HepG2 (cell line): Measurements from ENCODE around the gene SYT13. TPM values are rescaled to one million over a fixed set of nuclear protein-coding genes. Genes with fewer than 3 reads are reported as not detected.

Source experiments
- ATAC-seq: fragments of 200-7000 bp; cut with Tn5 transposase; 3 replicates; pipeline ENCODE4 v1.9.1; 2020; ENCODE audit warnings: mild to moderate bottlenecking, moderate library complexity
- BruUV-seq: library from RNA; stranded (reverse); fragments of 400-500 nt; replicated peaks from 2 replicates; lab custom pipeline; 2021; lab: Mats Ljungman, UMichigan
- CTCF ChIA-PET: fragments of 300-600 bp; formaldehyde crosslinking; extraction: SDS; loops from one replicate; lab custom pipeline; 2021; ENCODE audit warnings: low total read pairs, inconsistent platforms, low intra/inter-chr PET ratio; lab: Yijun Ruan, JAX
- POLR2A ChIA-PET: fragments of 350-600 bp; sonication (Branson Sonifier 250); formaldehyde crosslinking; loops from one replicate; lab custom pipeline; 2020; ENCODE audit warnings: antibody characterized with exemption, inconsistent platforms; lab: Yijun Ruan, JAX
- DNase-seq: peaks from one replicate; pipeline ENCODE4 v3.0.0-alpha.2; 2015; ENCODE audit warnings: low spot score
- FAIRE-seq: peaks from 3 replicates; lab custom pipeline; 2011; peaks lifted over from hg19 to GRCh38; lab: Jason Lieb, UNC
- H2AFZ ChIP-seq: one replicate; pipeline ENCODE4 v1.6.1; 2011; ENCODE audit warnings: low read length, inconsistent platforms
- H3K27ac ChIP-seq: fragments of 300-600 bp; 3 replicates; pipeline ENCODE4 v1.8.0; 2011; ENCODE audit warnings: mixed run types, mild to moderate bottlenecking, mixed read lengths, low read length, inconsistent platforms; ENCODE audit not compliant: insufficient read depth; ENCODE audit errors: extremely low read length
- H3K27me3 ChIP-seq, 2 experiments: fragments of 200-600 bp in 1 of 2; 2 replicates in 1 of 2; 3 replicates in 1 of 2; pipeline versions ENCODE4 v1.6.0 to v1.8.0; 2011; ENCODE audit warnings: low read length in 2 of 2, mild to moderate bottlenecking in 2 of 2, moderate library complexity in 2 of 2, inconsistent platforms in 1 of 2; ENCODE audit not compliant: insufficient read depth in 2 of 2, control insufficient read depth in 1 of 2
- H3K36me3 ChIP-seq, 2 experiments: fragments of 200-600 bp in 1 of 2; replicated peaks in 1 of 2; 2 replicates in 1 of 2; 3 replicates in 1 of 2; pipeline versions ENCODE4 v1.5.1 to v1.8.0; 2011; ENCODE audit warnings: low read length in 2 of 2, inconsistent platforms in 1 of 2; ENCODE audit not compliant: insufficient read depth in 2 of 2, control insufficient read depth in 1 of 2
- H3K4me1 ChIP-seq: 2 replicates; pipeline ENCODE4 v1.5.1; 2012; ENCODE audit warnings: low read length, inconsistent platforms; ENCODE audit not compliant: insufficient read depth
- H3K4me2 ChIP-seq: 2 replicates; pipeline ENCODE4 v1.6.0; 2011; ENCODE audit warnings: low read depth, low read length, inconsistent platforms
- H3K4me3 ChIP-seq, 3 experiments: fragments of 200-600 bp in 1 of 3; sonication (generic), shearing (Covaris generic) in 1 of 3; replicated peaks in 1 of 3; 2 replicates each; pipeline ENCODE4 v1.5.1; 2011 to 2016; ENCODE audit warnings: low read length in 3 of 3, inconsistent platforms in 2 of 3, low read depth in 2 of 3, mild to moderate bottlenecking in 2 of 3, control low read depth in 1 of 3, mixed read lengths in 1 of 3; ENCODE audit not compliant: insufficient read depth in 1 of 3
- H3K79me2 ChIP-seq: one replicate; pipeline ENCODE4 v1.6.1; 2011; ENCODE audit warnings: low read length, inconsistent platforms; ENCODE audit not compliant: insufficient read depth
- H3K9ac ChIP-seq: 2 replicates; pipeline ENCODE4 v1.6.0; 2011; ENCODE audit warnings: mild to moderate bottlenecking, low read depth, low read length, inconsistent platforms; ENCODE audit not compliant: insufficient read depth
- H3K9me3 ChIP-seq: 2 replicates; pipeline ENCODE4 v1.5.1; 2012; ENCODE audit warnings: mild to moderate bottlenecking, low read length
- H4K20me1 ChIP-seq: 2 replicates; pipeline ENCODE4 v1.6.0; 2011; ENCODE audit warnings: inconsistent platforms, mild to moderate bottlenecking, low read length, moderate library complexity; ENCODE audit not compliant: insufficient read depth
- FLYWCH1 ChIP-seq: sonication (generic); formaldehyde crosslinking; IDR thresholded peaks from 2 replicates; pipeline ENCODE4 v1.8.1; 2023; ENCODE audit warnings: mild to moderate bottlenecking, missing genetic modification reagents
- HNRNPUL1 ChIP-seq: fragments of 200-400 bp; formaldehyde crosslinking; IDR thresholded peaks from 2 replicates; pipeline ENCODE4 v1.6.1; 2017; ENCODE audit warnings: low read depth, mild to moderate bottlenecking, low read length, moderate library complexity
- NBN ChIP-seq: fragments of 450-650 bp; conservative IDR thresholded peaks from 2 replicates; pipeline ENCODE4 v1.6.1; 2017
- POLR2AphosphoS2 ChIP-seq: IDR thresholded peaks from 2 replicates; pipeline ENCODE4 v1.6.1; 2011; ENCODE audit warnings: low read depth, low read length, improper control_type of control experiment
- RAD21 ChIP-seq: fragments of 450-650 bp; formaldehyde crosslinking; IDR thresholded peaks from 2 replicates; pipeline ENCODE4 v1.5.0; 2020; ENCODE audit warnings: mild to moderate bottlenecking
- SRSF4 ChIP-seq: fragments of 200-400 bp; formaldehyde crosslinking; IDR thresholded peaks from one replicate; pipeline ENCODE4 v1.6.1; 2018; ENCODE audit warnings: mild to moderate bottlenecking, low read depth, low read length, moderate library complexity; ENCODE audit not compliant: poor library complexity, severe bottlenecking
- TAF1 ChIP-seq: sonication (generic); formaldehyde crosslinking; IDR thresholded peaks from 2 replicates; pipeline ENCODE4 v1.4.0; 2020; ENCODE audit warnings: missing genetic modification reagents
- ZNF296 ChIP-seq: sonication (generic); formaldehyde crosslinking; conservative IDR thresholded peaks from 2 replicates; pipeline ENCODE4 v1.5.0; 2020; ENCODE audit warnings: mild to moderate bottlenecking, missing genetic modification reagents
- ZNF331 ChIP-seq: sonication (generic); formaldehyde crosslinking; IDR thresholded peaks from 2 replicates; pipeline ENCODE4 v1.4.0; 2020; ENCODE audit warnings: missing genetic modification reagents
- ZNF713 ChIP-seq: sonication (generic); formaldehyde crosslinking; IDR thresholded peaks from 2 replicates; pipeline ENCODE4 v1.4.0; 2020; ENCODE audit warnings: mild to moderate bottlenecking, missing genetic modification reagents
- ZNF720 ChIP-seq: sonication (generic); formaldehyde crosslinking; IDR thresholded peaks from 2 replicates; pipeline ENCODE4 v1.4.0; 2020; ENCODE audit warnings: missing genetic modification reagents
- ZNF781 ChIP-seq: sonication (generic); formaldehyde crosslinking; IDR thresholded peaks from 2 replicates; pipeline ENCODE4 v1.5.1; 2020; ENCODE audit warnings: borderline replicate concordance, mild to moderate bottlenecking, missing genetic modification reagents; ENCODE audit errors: not compliant biosample characterization
- ZNF792 ChIP-seq: IDR thresholded peaks from 2 replicates; pipeline ENCODE4 v1.6.1; 2016
- WGBS: methylation state at CpG from one replicate; pipeline ENCODE4 v1.1.6; 2017; ENCODE audit warnings: low lambda C conversion rate; 5-methylcytosine and 5-hydroxymethylcytosine counted together
- in situ Hi-C: cut with HindIII; loops from 2 replicates; pipeline ENCODE4 v1.10.0; 2017; ENCODE audit warnings: low pct_unique_long_range_greater_than_20kb; ENCODE audit not compliant: extremely low pct_ligation_motif_present
- intact Hi-C: fragments of 100-400 bp; cut with micrococcal nuclease; formaldehyde crosslinking; loops from one replicate; pipeline ENCODE4 v1.10.0; 2022; ENCODE audit not compliant: unreplicated experiment
- polyA plus RNA-seq, 8 experiments: library from polyadenylated mRNA; depleted of rRNA in 3 of 8; stranded (reverse) in 7 of 8; unstranded in 1 of 8; fragments of >200 nt; fragmentation: Illumina TruSeq in 4 of 8; extraction: Trizol in 4 of 8; gene quantifications; 2 replicates each; pipeline versions ENCODE4 v1.2.1 to v1.2.3, GENCODE V29; 2011 to 2016; ENCODE audit warnings: low read depth in 4 of 8, missing spikeins in 1 of 8, mixed read lengths in 1 of 8; ENCODE audit not compliant: insufficient read depth in 1 of 8
- total RNA-seq, 5 experiments: library from RNA; depleted of rRNA; stranded (reverse); fragments of >200 nt; fragmentation: Illumina TruSeq; extraction: Trizol; gene quantifications; 2 replicates each; pipeline ENCODE4 v1.2.3, GENCODE V29; 2016; ENCODE audit warnings: low read depth in 1 of 5
- TF ChIP-seq, protein P1 (sequence below): IDR thresholded peaks from 2 replicates; pipeline ENCODE4 v1.6.1; 2016; ENCODE audit warnings: low read depth, borderline replicate concordance
- TF ChIP-seq, protein P2 (sequence below): sonication (generic); formaldehyde crosslinking; IDR thresholded peaks from 2 replicates; pipeline ENCODE4 v1.4.0; 2020; ENCODE audit warnings: mild to moderate bottlenecking, missing genetic modification reagents
- TF ChIP-seq, protein P3 (sequence below), 2 experiments: fragments of 450-650 bp in 1 of 2; sonication (generic) in 1 of 2; formaldehyde crosslinking; IDR thresholded peaks; 2 replicates each; pipeline versions ENCODE4 v1.5.0 to v1.8.0; 2020 to 2022; ENCODE audit warnings: mild to moderate bottlenecking in 1 of 2, missing genetic modification reagents in 1 of 2

SYT13 gene
- total and polyA plus RNA-seq, 2 of the 13 experiments (the other 11 are each of a cell fraction or from before 2014, with no cell fraction given), result 0.02 to 0.13 TPM

DNA sequence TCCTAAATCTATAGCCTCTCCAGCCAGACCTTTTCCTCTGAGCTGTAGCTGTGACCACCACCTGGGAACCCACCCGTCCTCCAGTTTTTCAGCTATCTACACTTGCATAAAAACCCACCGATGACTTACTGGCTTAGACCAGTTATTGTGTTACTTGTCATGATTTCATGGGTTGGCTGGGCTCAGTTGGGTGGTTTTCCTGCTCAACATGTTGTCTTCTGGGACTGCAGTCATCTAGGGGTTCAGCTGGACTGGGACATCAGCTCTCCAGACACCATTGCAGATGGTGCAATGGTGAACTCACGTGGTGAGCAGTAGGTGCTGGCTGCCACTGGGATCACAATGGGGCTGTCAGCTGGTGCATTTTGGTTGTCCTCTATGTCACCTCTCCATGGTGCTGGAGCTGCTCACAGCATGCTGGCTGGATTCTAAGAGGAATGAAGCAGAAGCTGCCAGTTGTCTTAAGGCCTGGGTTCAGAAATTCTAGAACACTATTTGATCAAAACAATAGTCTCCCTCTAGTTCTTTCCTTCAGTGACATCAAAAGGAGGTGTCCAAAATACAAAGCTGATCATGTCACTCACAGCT lies 1.3 kb upstream of the SYT13 start:
- no TSS peak for BruUV-seq
- CTCF ChIA-PET, result no interaction called here
- no peak overlapping the region for H3K27ac ChIP-seq
- FAIRE-seq (no peak), DNase-seq (no peak), ATAC-seq (no peak)
- POLR2A ChIA-PET, result no interaction called here
- TF ChIP-seq ZNF792, result no peak
- TF ChIP-seq ZNF331 (CRISPR knock-in tag), result peak; percentile 85
- no peak for TF ChIP-seq NBN
- no peak for TF ChIP-seq SRSF4
- no peak overlapping the region for H3K9ac ChIP-seq
- H3K36me3 ChIP-seq, result no peaks in the 10 kb centered on the region
- H3K27me3 ChIP-seq, result peaks cover 4 to 32% of the 10 kb centered on the region in 2 experiments
- no peaks in the 10 kb centered on the region for H4K20me1 ChIP-seq
- no peaks in the 10 kb centered on the region for H3K9me3 ChIP-seq
- in situ Hi-C loops (no loop called here), intact Hi-C loops (no loop called here)
- H2AFZ ChIP-seq, result no peak overlapping the region
- H3K79me2 ChIP-seq, result no peaks in the 10 kb centered on the region
- 53% methylated on average over 2 of the region's 3 CpGs for WGBS
- no peak overlapping the region for H3K4me2 ChIP-seq
- H3K4me1 ChIP-seq, result no peaks in the 10 kb centered on the region
- no peak overlapping the region for H3K4me3 ChIP-seq

DNA sequence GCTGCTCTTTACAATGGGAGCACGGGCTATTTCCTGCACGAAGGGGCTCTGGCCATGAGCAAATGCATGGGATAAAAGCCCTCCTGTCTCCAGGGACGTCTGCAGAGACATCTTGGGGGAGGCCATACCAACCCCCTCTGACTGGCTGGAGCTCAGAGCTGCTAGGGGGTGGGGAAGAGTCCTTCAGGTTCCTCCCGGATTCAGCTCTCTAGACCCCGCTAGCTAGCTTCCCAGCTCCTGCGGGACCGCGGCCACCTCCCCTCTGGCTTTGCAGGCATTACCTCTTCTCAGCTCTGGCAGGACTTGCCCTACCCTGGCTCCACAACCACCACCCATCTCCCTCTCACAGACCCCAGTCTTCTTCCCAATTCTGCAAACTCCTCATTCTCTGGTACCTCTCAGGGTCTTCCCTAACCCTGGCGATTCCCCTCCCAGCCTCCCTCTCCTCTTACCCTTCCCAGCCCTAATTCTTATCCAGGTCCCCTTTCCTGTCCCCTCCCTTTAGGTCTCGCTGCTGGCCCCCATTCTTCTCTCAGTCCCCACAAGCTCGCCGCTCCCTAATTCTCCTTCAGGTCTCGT lies 802 bp downstream of the SYT13 start:
- Histone ChIP-seq H2AFZ (no peak overlapping the region), H3K9me3 (no peaks in the 10 kb centered on the region), H3K4me2 (no peak overlapping the region), H3K27ac (no peak overlapping the region), H3K36me3 (no peaks in the 10 kb centered on the region), H3K4me1 (no peaks in the 10 kb centered on the region), H3K79me2 (no peaks in the 10 kb centered on the region), H3K27me3 (peaks cover 4 to 32% of the 10 kb centered on the region in 2 experiments), H3K4me3 (no peak overlapping the region), H4K20me1 (no peaks in the 10 kb centered on the region), H3K9ac (no peak overlapping the region)
- ATAC-seq (no peak), FAIRE-seq (no peak), DNase-seq (no peak)
- intact Hi-C loops (no loop called here), in situ Hi-C loops (no loop called here)
- ChIA-PET POLR2A (no interaction called here), CTCF (no interaction called here)
- 18% methylated on average over 10 of the region's 13 CpGs for WGBS
- BruUV-seq, result no TSS peak
- no peak for TF ChIP-seq RAD21
- no peak for TF ChIP-seq ZNF296 (CRISPR knock-in tag)
- no peak for TF ChIP-seq HNRNPUL1
- TF ChIP-seq, protein P1, sequence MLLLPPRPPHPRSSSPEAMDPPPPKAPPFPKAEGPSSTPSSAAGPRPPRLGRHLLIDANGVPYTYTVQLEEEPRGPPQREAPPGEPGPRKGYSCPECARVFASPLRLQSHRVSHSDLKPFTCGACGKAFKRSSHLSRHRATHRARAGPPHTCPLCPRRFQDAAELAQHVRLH, result no peak
- no peak for TF ChIP-seq ZNF781 (CRISPR knock-in tag)
- TF ChIP-seq, protein P2, sequence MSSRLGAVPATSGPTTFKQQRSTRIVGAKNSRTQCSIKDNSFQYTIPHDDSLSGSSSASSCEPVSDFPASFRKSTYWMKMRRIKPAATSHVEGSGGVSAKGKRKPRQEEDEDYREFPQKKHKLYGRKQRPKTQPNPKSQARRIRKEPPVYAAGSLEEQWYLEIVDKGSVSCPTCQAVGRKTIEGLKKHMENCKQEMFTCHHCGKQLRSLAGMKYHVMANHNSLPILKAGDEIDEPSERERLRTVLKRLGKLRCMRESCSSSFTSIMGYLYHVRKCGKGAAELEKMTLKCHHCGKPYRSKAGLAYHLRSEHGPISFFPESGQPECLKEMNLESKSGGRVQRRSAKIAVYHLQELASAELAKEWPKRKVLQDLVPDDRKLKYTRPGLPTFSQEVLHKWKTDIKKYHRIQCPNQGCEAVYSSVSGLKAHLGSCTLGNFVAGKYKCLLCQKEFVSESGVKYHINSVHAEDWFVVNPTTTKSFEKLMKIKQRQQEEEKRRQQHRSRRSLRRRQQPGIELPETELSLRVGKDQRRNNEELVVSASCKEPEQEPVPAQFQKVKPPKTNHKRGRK, result no peak
- TF ChIP-seq POLR2AphosphoS2, result no peak
- TF ChIP-seq FLYWCH1 (CRISPR knock-in tag), result no peak
- TF ChIP-seq ZNF720 (CRISPR knock-in tag), result no peak
- TF ChIP-seq, protein P3, sequence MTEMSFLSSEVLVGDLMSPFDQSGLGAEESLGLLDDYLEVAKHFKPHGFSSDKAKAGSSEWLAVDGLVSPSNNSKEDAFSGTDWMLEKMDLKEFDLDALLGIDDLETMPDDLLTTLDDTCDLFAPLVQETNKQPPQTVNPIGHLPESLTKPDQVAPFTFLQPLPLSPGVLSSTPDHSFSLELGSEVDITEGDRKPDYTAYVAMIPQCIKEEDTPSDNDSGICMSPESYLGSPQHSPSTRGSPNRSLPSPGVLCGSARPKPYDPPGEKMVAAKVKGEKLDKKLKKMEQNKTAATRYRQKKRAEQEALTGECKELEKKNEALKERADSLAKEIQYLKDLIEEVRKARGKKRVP (CRISPR knock-in tag; IDR thresholded peaks at IDR 0.05), result no peak
- TF ChIP-seq TAF1 (CRISPR knock-in tag), result no peak
- no peak for TF ChIP-seq ZNF713 (CRISPR knock-in tag)
